H1 (cell line): ENCODE results near the gene CAVIN1. TPM values are rescaled to one million over a fixed set of nuclear protein-coding genes. Genes with fewer than 3 reads are reported as not detected.
A peak's percentile ranks its signal among the peaks of the same experiment; 100 is the strongest.

Source experiments
- CTCF ChIA-PET: fragments of 300-600 bp; sonication (Branson Sonifier 250); formaldehyde crosslinking; loops from one replicate; lab custom pipeline; 2021; ENCODE audit not compliant: partially characterized antibody; lab: Charles Lee
- POLR2A ChIA-PET: fragments of 300-600 bp; sonication (Branson Sonifier 250); formaldehyde crosslinking; loops from one replicate; lab custom pipeline; 2021; ENCODE audit warnings: inconsistent platforms; ENCODE audit not compliant: partially characterized antibody; lab: Charles Lee
- DNase-seq, 2 experiments: peaks; one replicate each; pipeline versions ENCODE4 v3.0.0 to v3.0.0-alpha.2; 2010 to 2022; ENCODE audit warnings: low spot score in 2 of 2, low read depth in 1 of 2, mixed read lengths in 1 of 2
- FAIRE-seq: peaks from 2 replicates; lab custom pipeline; 2011; peaks lifted over from hg19 to GRCh38; lab: Jason Lieb, UNC
- H2AFZ ChIP-seq: 2 replicates; pipeline ENCODE4 v1.8.1; 2012; ENCODE audit warnings: low read length, inconsistent platforms
- H2AK5ac ChIP-seq: 2 replicates; pipeline ENCODE4 v1.6.1; 2013; ENCODE audit warnings: low read depth, low read length
- H2BK120ac ChIP-seq: replicated peaks from 2 replicates; pipeline ENCODE3; 2013; ENCODE audit warnings: low read depth, low read length, inconsistent platforms
- H2BK12ac ChIP-seq: 2 replicates; pipeline ENCODE4 v1.6.1; 2013; ENCODE audit warnings: low read depth, low read length
- H2BK15ac ChIP-seq: 2 replicates; pipeline ENCODE4 v1.6.1; 2013; ENCODE audit warnings: low read length
- H2BK20ac ChIP-seq: 2 replicates; pipeline ENCODE4 v1.6.1; 2013; ENCODE audit warnings: low read length
- H2BK5ac ChIP-seq: 2 replicates; pipeline ENCODE4 v1.6.1; 2013; ENCODE audit warnings: low read depth, low read length
- H3K14ac ChIP-seq: 2 replicates; pipeline ENCODE4 v1.6.1; 2013; ENCODE audit warnings: inconsistent platforms; ENCODE audit not compliant: insufficient read length
- H3K18ac ChIP-seq: 2 replicates; pipeline ENCODE4 v1.6.1; 2013; ENCODE audit warnings: low read length; ENCODE audit errors: extremely low read depth
- H3K23ac ChIP-seq: 2 replicates; pipeline ENCODE4 v1.6.1; 2013; ENCODE audit warnings: inconsistent platforms; ENCODE audit not compliant: insufficient read length
- H3K23me2 ChIP-seq: 2 replicates; pipeline ENCODE4 v1.6.1; 2013; ENCODE audit warnings: low read depth, low read length
- H3K27ac ChIP-seq: 2 replicates; pipeline ENCODE4 v1.6.1; 2011; ENCODE audit warnings: low read depth, low read length, inconsistent platforms
- H3K27me3 ChIP-seq, 4 experiments: replicated peaks in 1 of 4; 1 replicate in 1 of 4; 2 replicates in 3 of 4; pipeline versions ENCODE4 v1.6.1 to v1.8.1; 2011 to 2013; ENCODE audit warnings: low read length in 3 of 4, mild to moderate bottlenecking in 3 of 4, inconsistent platforms in 2 of 4, mixed read lengths in 2 of 4, moderate library complexity in 1 of 4; ENCODE audit not compliant: control insufficient read depth in 3 of 4, insufficient read depth in 3 of 4; ENCODE audit errors: extremely low read depth in 1 of 4
- H3K36me3 ChIP-seq, 4 experiments: 2 replicates each; pipeline versions ENCODE4 v1.6.1 to v1.8.1; 2011 to 2013; ENCODE audit warnings: mild to moderate bottlenecking in 4 of 4, low read length in 3 of 4, moderate library complexity in 2 of 4, control low read depth in 1 of 4, inconsistent platforms in 1 of 4; ENCODE audit not compliant: insufficient read depth in 4 of 4, control insufficient read depth in 2 of 4
- H3K4ac ChIP-seq: replicated peaks from 2 replicates; pipeline ENCODE3; 2013; ENCODE audit warnings: low read length, low read depth, mixed read lengths, inconsistent platforms; ENCODE audit not compliant: insufficient read length
- H3K4me1 ChIP-seq, 4 experiments: replicated peaks in 1 of 4; 1 replicate in 1 of 4; 2 replicates in 3 of 4; pipeline versions ENCODE4 v1.6.1 to v1.8.1; 2011 to 2013; ENCODE audit warnings: low read length in 3 of 4, inconsistent platforms in 2 of 4, mixed read lengths in 1 of 4; ENCODE audit not compliant: insufficient read depth in 4 of 4, control insufficient read depth in 3 of 4
- H3K4me2 ChIP-seq, 2 experiments: 2 replicates each; pipeline versions ENCODE4 v1.6.1 to v1.8.1; 2011 to 2013; ENCODE audit warnings: low read depth in 2 of 2, low read length in 2 of 2, control low read depth in 1 of 2, inconsistent platforms in 1 of 2, mild to moderate bottlenecking in 1 of 2; ENCODE audit not compliant: insufficient read depth in 1 of 2
- H3K4me3 ChIP-seq, 4 experiments: fragments of 200-600, 300-600 bp in 1 of 4; sonication (generic), shearing (Covaris generic), sonication (Bioruptor Twin) in 1 of 4; 2 replicates each; pipeline versions ENCODE4 v1.5.1 to v1.8.1; 2011 to 2016; ENCODE audit warnings: low read length in 4 of 4, low read depth in 3 of 4, control low read depth in 2 of 4, inconsistent platforms in 2 of 4, mild to moderate bottlenecking in 2 of 4, mixed read lengths in 1 of 4, moderate library complexity in 1 of 4; ENCODE audit not compliant: insufficient read depth in 2 of 4; ENCODE audit errors: extremely low read depth in 1 of 4
- H3K56ac ChIP-seq: replicated peaks from 2 replicates; pipeline ENCODE3; 2013; ENCODE audit warnings: low read depth, mild to moderate bottlenecking, mixed read lengths, low read length, inconsistent platforms; ENCODE audit not compliant: insufficient read length
- H3K79me1 ChIP-seq: 2 replicates; pipeline ENCODE4 v1.6.1; 2013; ENCODE audit warnings: low read depth, low read length, control low read depth
- H3K79me2 ChIP-seq, 2 experiments: 2 replicates each; pipeline versions ENCODE4 v1.6.1 to v1.8.1; 2012 to 2013; ENCODE audit warnings: low read length in 2 of 2, mild to moderate bottlenecking in 2 of 2, inconsistent platforms in 1 of 2; ENCODE audit not compliant: insufficient read depth in 2 of 2, control insufficient read depth in 1 of 2
- H3K9ac ChIP-seq, 4 experiments: replicated peaks in 1 of 4; 1 replicate in 1 of 4; 2 replicates in 3 of 4; pipeline versions ENCODE4 v1.6.1 to v1.8.1; 2011 to 2013; ENCODE audit warnings: low read depth in 3 of 4, low read length in 3 of 4, control low read depth in 2 of 4, mild to moderate bottlenecking in 2 of 4, moderate library complexity in 2 of 4, inconsistent platforms in 1 of 4; ENCODE audit errors: extremely low read depth in 1 of 4
- H3K9me3 ChIP-seq, 2 experiments: 2 replicates each; pipeline versions ENCODE4 v1.6.1 to v1.8.1; 2012 to 2013; ENCODE audit warnings: mild to moderate bottlenecking in 2 of 2, moderate library complexity in 2 of 2, control low read depth in 1 of 2, inconsistent platforms in 1 of 2, low read depth in 1 of 2, low read length in 1 of 2, mixed read lengths in 1 of 2; ENCODE audit not compliant: insufficient read depth in 2 of 2
- H4K20me1 ChIP-seq, 2 experiments: replicated peaks in 1 of 2; 2 replicates each; pipeline versions ENCODE3 to v1.8.1; 2011 to 2013; ENCODE audit warnings: inconsistent platforms in 2 of 2, low read length in 2 of 2, mild to moderate bottlenecking in 1 of 2; ENCODE audit not compliant: insufficient read depth in 2 of 2, control insufficient read depth in 1 of 2
- H4K5ac ChIP-seq: 2 replicates; pipeline ENCODE4 v1.6.1; 2013; ENCODE audit warnings: low read length, low read depth, mixed read lengths, inconsistent platforms; ENCODE audit not compliant: insufficient read length
- H4K8ac ChIP-seq: 2 replicates; pipeline ENCODE4 v1.8.0; 2013; ENCODE audit warnings: mild to moderate bottlenecking, moderate library complexity, low read length, inconsistent platforms; ENCODE audit not compliant: insufficient read depth; ENCODE audit errors: extremely low read depth
- H4K91ac ChIP-seq: replicated peaks from 2 replicates; pipeline ENCODE3; 2013; ENCODE audit warnings: low read length, mixed read lengths, inconsistent platforms; ENCODE audit not compliant: insufficient read length
- CEBPB ChIP-seq: IDR thresholded peaks from 2 replicates; pipeline ENCODE4 v1.6.1; 2012; ENCODE audit warnings: low read depth, low read length
- CHD1 ChIP-seq: IDR thresholded peaks from 2 replicates; pipeline ENCODE4 v1.6.1; 2012; ENCODE audit warnings: low read depth, low read length, improper control_type of control experiment
- CREB1 ChIP-seq: IDR thresholded peaks from 2 replicates; pipeline ENCODE4 v1.6.1; 2012; ENCODE audit warnings: inconsistent platforms
- GTF2F1 ChIP-seq: IDR thresholded peaks from 2 replicates; pipeline ENCODE4 v1.6.1; 2012; ENCODE audit warnings: low read depth, low read length, improper control_type of control experiment, borderline replicate concordance
- HDAC6 ChIP-seq: IDR thresholded peaks from one replicate; pipeline ENCODE4 v1.7.1; 2012; ENCODE audit warnings: low read depth, mild to moderate bottlenecking, inconsistent platforms, low read length, moderate library complexity
- KDM5A ChIP-seq: fragments of 200-600 bp; IDR thresholded peaks from 2 replicates; pipeline ENCODE4 v1.7.1; 2012; ENCODE audit warnings: mild to moderate bottlenecking, low read length, inconsistent platforms, mixed read lengths
- POLR2A ChIP-seq, 2 experiments: IDR thresholded peaks; 1 replicate in 1 of 2; 2 replicates in 1 of 2; pipeline ENCODE4 v1.6.1; 2011; ENCODE audit warnings: low read depth in 2 of 2, low read length in 2 of 2, mild to moderate bottlenecking in 2 of 2; ENCODE audit errors: control extremely low read depth in 1 of 2
- SIRT6 ChIP-seq: IDR thresholded peaks from one replicate; pipeline ENCODE4 v1.7.1; 2012; ENCODE audit warnings: low read length, inconsistent platforms
- SP4 ChIP-seq: IDR thresholded peaks from 2 replicates; pipeline ENCODE4 v1.6.1; 2012; ENCODE audit warnings: low read length, inconsistent platforms
- TBP ChIP-seq: IDR thresholded peaks from 2 replicates; pipeline ENCODE4 v1.6.1; 2011; ENCODE audit warnings: low read depth, low read length, improper control_type of control experiment
- YY1 ChIP-seq: IDR thresholded peaks from 2 replicates; pipeline ENCODE4 v1.6.1; 2011; ENCODE audit warnings: low read depth, mild to moderate bottlenecking, low read length
- WGBS, 2 experiments: shearing (Covaris generic) in 1 of 2; methylation state at CpG; one replicate each; pipeline versions ENCODE4 v1.1.6 to v1.1.7; 2013 to 2015; ENCODE audit warnings: low lambda C conversion rate in 2 of 2, mixed read lengths in 2 of 2, inconsistent platforms in 1 of 2, low coverage in 1 of 2, missing lambda C conversion rate in 1 of 2; ENCODE audit not compliant: insufficient replicate concordance in 2 of 2, insufficient coverage in 1 of 2, insufficient read length in 1 of 2; ENCODE audit errors: extremely low coverage in 1 of 2, missing lambda C conversion rate in 1 of 2; 5-methylcytosine and 5-hydroxymethylcytosine counted together
- polyA plus RNA-seq, 7 experiments: library from polyadenylated mRNA; depleted of rRNA in 3 of 7; stranded (reverse) in 5 of 7; unstranded in 2 of 7; fragments of >200 nt in 5 of 7; fragments of 200-250 nt in 2 of 7; gene quantifications; 1 replicate in 5 of 7; 2 replicates in 1 of 7; 4 replicates in 1 of 7; pipeline versions ENCODE4 v1.2.1 to v1.2.3, GENCODE V29; 2011 to 2013; ENCODE audit warnings: missing spikeins in 2 of 7, mixed read lengths in 2 of 7
- total RNA-seq: library from RNA; stranded (reverse); fragmentation: NEBNext Ultra II Directional; extraction: Animal tissue kit (Norgen Biotek cat#: 25700); gene quantifications from 2 replicates; pipeline ENCODE4 v1.2.1, GENCODE V29; 2021
- TF ChIP-seq, protein P1 (sequence below): IDR thresholded peaks from 2 replicates; pipeline ENCODE4 v1.6.1; 2012; ENCODE audit warnings: low read length, inconsistent platforms

Gene CAVIN1
- total and polyA plus RNA-seq, 2 of the 8 experiments (the other 6 are each of a cell fraction or from before 2014, with no cell fraction given) = 16.2 to 41.6 TPM

DNA sequence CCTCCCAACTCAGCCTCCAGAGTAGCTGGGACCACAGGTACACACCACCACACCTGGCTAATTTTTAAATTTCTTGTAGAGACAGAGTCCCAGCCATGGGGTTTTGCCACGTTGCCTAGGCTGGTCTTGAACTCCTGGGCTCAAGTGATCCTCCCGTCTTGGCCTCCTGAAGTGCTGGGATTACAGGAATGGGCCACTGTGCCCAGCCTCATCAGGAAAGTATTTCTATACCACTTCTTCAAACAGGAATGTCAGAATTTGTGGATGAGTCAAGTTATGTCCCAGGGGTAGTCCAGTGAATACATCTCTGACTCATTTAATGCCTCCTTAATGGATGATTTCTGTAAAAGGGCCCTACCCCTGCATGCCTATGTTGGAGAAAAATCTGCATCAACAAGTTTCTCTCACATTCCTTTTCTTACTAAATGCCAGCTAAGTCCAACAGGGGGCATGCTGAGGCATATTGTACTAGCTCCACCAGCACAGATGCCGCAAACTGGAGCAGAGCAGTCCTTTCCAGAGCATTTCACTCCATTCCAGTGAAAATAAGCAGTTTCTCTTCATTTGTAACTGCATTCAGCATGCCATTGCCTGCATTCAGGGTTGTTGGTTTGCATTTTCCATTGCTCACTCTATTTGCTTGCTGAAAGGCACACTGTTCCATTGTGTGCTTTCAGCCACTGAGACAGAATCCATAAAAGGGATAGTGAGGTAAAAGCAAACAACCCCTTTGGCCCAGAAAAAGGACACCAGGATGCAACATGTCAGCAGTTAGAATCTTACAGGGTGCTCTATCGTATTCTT, 5.3 kb upstream of the CAVIN1 start:
- Histone ChIP-seq H3K9me3 (no peaks in the 10 kb centered on the region), H3K27me3 (no peaks in the 10 kb centered on the region), H3K79me2 (no peaks in the 10 kb centered on the region), H3K56ac (no peak overlapping the region), H2BK5ac (peak overlapping the region; percentile 55), H3K4me1 (peaks cover 0 to 4% (median under 1%) of the 10 kb centered on the region in 4 experiments; a peak in 3 of 7 replicates), H4K8ac (no peak overlapping the region), H3K23me2 (no peaks in the 10 kb centered on the region; the same call in 1 of the 2 replicates), H3K23ac (no peak overlapping the region), H3K18ac (no peak overlapping the region; the same call in 1 of the 2 replicates), H2BK15ac (peak overlapping the region; percentile 65; the same call in 1 of the 2 replicates), H3K4me2 (no peak overlapping the region), H3K4ac (no peak overlapping the region), H4K5ac (no peak overlapping the region), H3K79me1 (no peaks in the 10 kb centered on the region), H3K4me3 (no peak overlapping the region), H2AK5ac (no peak overlapping the region), H2AFZ (peak overlapping the region; percentile 84), H3K36me3 (no peaks in the 10 kb centered on the region), H2BK12ac (peak overlapping the region; percentile 98), H3K27ac (peak overlapping the region; percentile 65), H4K91ac (peak overlapping the region; percentile 50), H3K9ac (peak overlapping the region in 1 of 4 experiments; percentile 7; a peak in 2 of 7 replicates), H2BK120ac (no peak overlapping the region), H2BK20ac (0 out of 2 replicates have a peak overlapping the region, but pooled peaks have one; percentile 1), H3K14ac (no peak overlapping the region), H4K20me1 (no peaks in the 10 kb centered on the region)
- FAIRE-seq = no peak
- 74% methylated on average over 4 of the region's 4 CpGs; no CpG with 5 or more reads in 1 of the 2 experiments for WGBS, 2 experiments
- POLR2A ChIA-PET = interaction anchor here (0.6 to 1.3 kb wide), 3 partner anchors 84 to 106 kb away, joined by 3 read pairs; no protein-coding TSS in a partner anchor
- CTCF ChIA-PET = interaction anchor here (0.5 to 6.1 kb wide), 18 partner anchors 11 to 1944 kb away, joined by 3 to 46 read pairs (median 4); no protein-coding TSS in a partner anchor
- DNase-seq = no peak
- TF ChIP-seq HDAC6 (no peak), CEBPB (no peak), TBP (0 out of 2 replicates have a peak, but pooled peaks have one; percentile 22), SP4 (no peak), SIRT6 (no peak), CREB1 (0 out of 2 replicates have a peak, but pooled peaks have one; percentile 7), KDM5A (no peak), GTF2F1 (no peak), POLR2A (IDR thresholded peaks at IDR 0.05; ENCODE audit: control extremely low read depth in 1 of 2, low read depth in 2 of 2, low read length in 2 of 2) (no peak), YY1 (no peak), CHD1 (no peak)
- TF ChIP-seq, protein P1, sequence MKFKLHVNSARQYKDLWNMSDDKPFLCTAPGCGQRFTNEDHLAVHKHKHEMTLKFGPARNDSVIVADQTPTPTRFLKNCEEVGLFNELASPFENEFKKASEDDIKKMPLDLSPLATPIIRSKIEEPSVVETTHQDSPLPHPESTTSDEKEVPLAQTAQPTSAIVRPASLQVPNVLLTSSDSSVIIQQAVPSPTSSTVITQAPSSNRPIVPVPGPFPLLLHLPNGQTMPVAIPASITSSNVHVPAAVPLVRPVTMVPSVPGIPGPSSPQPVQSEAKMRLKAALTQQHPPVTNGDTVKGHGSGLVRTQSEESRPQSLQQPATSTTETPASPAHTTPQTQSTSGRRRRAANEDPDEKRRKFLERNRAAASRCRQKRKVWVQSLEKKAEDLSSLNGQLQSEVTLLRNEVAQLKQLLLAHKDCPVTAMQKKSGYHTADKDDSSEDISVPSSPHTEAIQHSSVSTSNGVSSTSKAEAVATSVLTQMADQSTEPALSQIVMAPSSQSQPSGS = no peak
